ENCODE data around the gene INSYN2B. TPM values are rescaled to one million over a fixed set of nuclear protein-coding genes. Genes with fewer than 3 reads are reported as not detected.

The INSYN2B gene
- polyA plus RNA-seq, 4 donors, result 0.01 to 0.03 TPM; not detected in 2

DNA sequence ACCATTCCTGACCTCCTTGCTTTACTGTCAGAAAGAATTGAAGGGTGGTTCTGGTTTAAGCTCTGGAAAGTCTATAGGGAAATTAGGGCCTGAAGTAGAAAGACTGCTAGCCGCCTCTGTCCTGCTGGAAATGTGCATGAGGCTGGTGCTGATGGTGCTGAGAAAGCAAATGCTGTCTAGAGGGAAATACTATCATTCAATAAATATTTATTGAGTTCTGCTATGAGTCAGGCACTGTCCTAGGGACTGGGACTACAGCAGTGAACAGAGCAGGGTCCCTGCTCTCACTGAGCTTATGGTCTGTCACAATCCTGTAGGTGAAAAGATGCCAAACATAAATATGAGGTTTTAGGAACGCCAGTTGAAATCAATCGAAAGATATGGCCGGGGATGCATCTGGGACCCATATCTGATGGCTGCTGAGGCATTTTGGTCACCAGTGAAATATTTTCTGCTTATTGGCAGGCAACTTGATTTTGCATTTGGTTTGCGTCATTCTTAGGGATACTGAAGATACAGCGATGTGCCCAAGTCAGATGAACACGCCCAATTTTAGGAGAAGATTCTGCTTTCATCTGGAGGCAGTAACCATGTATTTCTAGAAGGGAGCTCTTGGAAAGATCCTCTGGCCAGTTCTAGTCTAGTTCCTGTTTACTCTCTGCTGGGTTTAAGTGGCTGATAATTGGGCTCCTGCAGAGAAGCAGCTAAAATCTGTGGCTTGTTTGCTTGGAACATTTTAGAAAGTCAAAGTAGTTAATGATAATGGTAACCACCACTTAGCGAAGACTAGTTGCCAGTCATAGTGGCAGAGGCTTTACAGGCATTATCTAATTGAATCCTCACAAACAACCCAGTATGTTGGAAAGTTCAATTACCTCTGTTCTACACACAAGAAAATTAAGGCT is 73.3 kb downstream of the INSYN2B start:
- no peak for DNase-seq
- no peak for FAIRE-seq
- H3K36me3 ChIP-seq (ENCODE audit: control insufficient read depth in 3 of 3, insufficient read depth in 2 of 3, low read depth in 1 of 3, low read length in 3 of 3), result no peaks in the 10 kb centered on the region
- no peak overlapping the region for H3K27ac ChIP-seq (ENCODE audit: low read depth in 1 of 3, low read length in 2 of 3)
- no peaks in the 10 kb centered on the region for H3K9me3 ChIP-seq (ENCODE audit: control insufficient read depth in 2 of 2, insufficient read depth in 1 of 2, low read depth in 1 of 2, low read length in 1 of 2)
- no peaks in the 10 kb centered on the region for H3K27me3 ChIP-seq (ENCODE audit: control insufficient read depth in 3 of 3, insufficient read depth in 3 of 3, low read length in 3 of 3)
- H3K4me1 ChIP-seq (ENCODE audit: control insufficient read depth in 3 of 3, insufficient read depth in 2 of 3, low read depth in 1 of 3, low read length in 2 of 3), result no peaks in the 10 kb centered on the region
- H3K4me3 ChIP-seq (ENCODE audit: low read depth in 1 of 3, low read length in 3 of 3), result no peak overlapping the region
- 70 to 78% (median 77%) methylated on average over 8 of the region's 8 CpGs for WGBS, 3 donors

DNA sequence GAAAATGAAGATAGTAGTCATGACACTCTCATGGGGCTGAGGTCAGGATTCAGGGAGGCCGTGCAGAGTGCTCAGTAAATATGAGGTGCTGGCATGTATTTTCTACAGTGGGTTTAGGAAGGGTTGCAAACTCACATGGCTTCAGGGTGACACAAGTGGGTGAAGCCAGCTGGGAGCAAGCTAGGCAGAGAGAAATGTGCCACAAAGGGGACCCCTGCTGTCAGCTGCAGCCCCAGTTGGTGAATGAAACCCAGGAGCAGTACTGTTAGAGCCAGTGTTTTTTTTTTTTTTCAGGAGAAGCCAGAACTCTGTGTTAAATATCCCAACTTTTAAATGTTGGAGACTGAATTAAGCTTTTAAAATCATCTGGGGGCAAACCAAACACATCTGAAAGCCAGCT is 75.3 kb downstream of the INSYN2B start:
- H3K27ac ChIP-seq (ENCODE audit: low read depth in 1 of 3, low read length in 2 of 3), result no peak overlapping the region
- DNase-seq, result no peak
- H3K9me3 ChIP-seq (ENCODE audit: control insufficient read depth in 2 of 2, insufficient read depth in 1 of 2, low read depth in 1 of 2, low read length in 1 of 2), result no peaks in the 10 kb centered on the region
- WGBS, 3 donors, result 33 to 81% (median 73%) methylated on average over 1 of the region's 1 CpG
- H3K27me3 ChIP-seq (ENCODE audit: control insufficient read depth in 3 of 3, insufficient read depth in 3 of 3, low read length in 3 of 3), result no peaks in the 10 kb centered on the region
- no peaks in the 10 kb centered on the region for H3K4me1 ChIP-seq (ENCODE audit: control insufficient read depth in 3 of 3, insufficient read depth in 2 of 3, low read depth in 1 of 3, low read length in 2 of 3)
- FAIRE-seq, result no peak
- H3K4me3 ChIP-seq (ENCODE audit: low read depth in 1 of 3, low read length in 3 of 3), result no peak overlapping the region
- H3K36me3 ChIP-seq (ENCODE audit: control insufficient read depth in 3 of 3, insufficient read depth in 2 of 3, low read depth in 1 of 3, low read length in 3 of 3), result no peaks in the 10 kb centered on the region

DNA sequence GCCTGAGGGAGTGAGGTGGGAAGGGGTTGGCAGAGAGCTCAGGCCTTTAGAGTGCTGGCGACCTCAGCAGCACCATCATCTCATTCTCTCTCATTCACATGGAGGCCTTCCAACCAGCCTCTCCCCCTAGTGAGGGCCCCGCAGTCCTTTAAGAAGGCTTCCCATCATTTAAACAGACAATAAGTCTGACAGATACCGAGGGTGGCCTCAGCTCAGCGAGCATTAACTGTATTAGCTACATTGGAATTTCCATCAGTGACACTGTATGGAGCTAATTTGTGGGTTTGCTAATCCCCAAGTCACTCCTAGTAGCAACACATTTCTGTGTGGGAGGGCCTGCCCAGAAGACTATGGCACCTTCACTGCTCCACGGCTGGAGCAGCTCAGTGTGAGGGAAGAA is 75.8 kb downstream of the INSYN2B start:
- FAIRE-seq (no peak), DNase-seq (no peak)
- 60 to 68% (median 66%) methylated on average over 5 of the region's 5 CpGs for WGBS, 3 donors
- no peaks in the 10 kb centered on the region for H3K36me3 ChIP-seq (ENCODE audit: control insufficient read depth in 3 of 3, insufficient read depth in 2 of 3, low read depth in 1 of 3, low read length in 3 of 3)
- no peaks in the 10 kb centered on the region for H3K4me1 ChIP-seq (ENCODE audit: control insufficient read depth in 3 of 3, insufficient read depth in 2 of 3, low read depth in 1 of 3, low read length in 2 of 3)
- H3K4me3 ChIP-seq (ENCODE audit: low read depth in 1 of 3, low read length in 3 of 3), result no peak overlapping the region
- H3K27me3 ChIP-seq (ENCODE audit: control insufficient read depth in 3 of 3, insufficient read depth in 3 of 3, low read length in 3 of 3), result no peaks in the 10 kb centered on the region
- H3K9me3 ChIP-seq (ENCODE audit: control insufficient read depth in 2 of 2, insufficient read depth in 1 of 2, low read depth in 1 of 2, low read length in 1 of 2), result no peaks in the 10 kb centered on the region
- no peak overlapping the region for H3K27ac ChIP-seq (ENCODE audit: low read depth in 1 of 3, low read length in 2 of 3)

DNA sequence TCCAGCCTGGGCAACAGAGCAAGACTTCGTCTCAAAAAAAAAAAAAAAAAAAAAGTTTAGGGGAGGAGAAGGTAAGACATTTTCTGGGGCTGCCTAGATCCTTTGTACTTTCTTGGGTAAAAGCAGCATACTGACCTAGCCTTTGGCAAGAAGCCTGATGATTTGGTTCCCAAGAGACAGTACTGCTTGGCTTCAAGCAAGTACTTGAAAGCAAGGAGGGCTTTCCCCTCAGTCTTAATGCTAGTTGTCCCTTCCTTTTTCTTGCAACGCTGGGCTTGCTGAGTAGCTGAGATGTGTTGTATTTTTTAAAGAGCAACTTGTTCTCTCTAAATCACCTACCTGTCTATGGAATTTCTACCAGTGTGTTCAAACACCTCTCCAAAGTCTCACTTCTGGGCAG is 76.2 kb downstream of the INSYN2B start:
- Histone ChIP-seq H3K9me3 (ENCODE audit: control insufficient read depth in 2 of 2, insufficient read depth in 1 of 2, low read depth in 1 of 2, low read length in 1 of 2) (no peaks in the 10 kb centered on the region), H3K4me3 (ENCODE audit: low read depth in 1 of 3, low read length in 3 of 3) (no peak overlapping the region), H3K36me3 (ENCODE audit: control insufficient read depth in 3 of 3, insufficient read depth in 2 of 3, low read depth in 1 of 3, low read length in 3 of 3) (no peaks in the 10 kb centered on the region), H3K27me3 (ENCODE audit: control insufficient read depth in 3 of 3, insufficient read depth in 3 of 3, low read length in 3 of 3) (no peaks in the 10 kb centered on the region), H3K27ac (ENCODE audit: low read depth in 1 of 3, low read length in 2 of 3) (no peak overlapping the region), H3K4me1 (ENCODE audit: control insufficient read depth in 3 of 3, insufficient read depth in 2 of 3, low read depth in 1 of 3, low read length in 2 of 3) (no peaks in the 10 kb centered on the region)
- 63 to 73% (median 73%) methylated on average over 2 of the region's 2 CpGs for WGBS, 3 donors
- FAIRE-seq, result no peak
- no peak for DNase-seq

DNA sequence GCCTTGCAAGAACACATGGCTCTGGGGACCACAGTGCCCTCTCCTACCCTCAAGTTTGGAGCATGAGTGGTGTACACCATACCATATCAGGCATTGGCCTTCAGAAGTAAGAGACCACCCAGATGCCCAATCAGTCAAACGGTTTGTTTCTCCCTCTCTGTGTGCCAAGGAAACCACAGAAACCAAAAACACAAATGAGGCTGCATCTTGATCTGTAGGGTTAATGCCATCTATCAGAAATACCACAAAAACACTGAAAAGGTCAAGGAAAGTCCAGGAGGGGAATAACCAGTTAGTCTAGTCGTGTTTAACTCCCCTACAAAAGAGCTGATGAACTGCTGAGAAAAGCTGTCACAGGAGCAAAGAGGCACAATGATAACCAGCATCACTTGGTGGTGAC is 78.4 kb downstream of the INSYN2B start:
- Histone ChIP-seq H3K27me3 (ENCODE audit: control insufficient read depth in 3 of 3, insufficient read depth in 3 of 3, low read length in 3 of 3) (no peaks in the 10 kb centered on the region), H3K4me1 (ENCODE audit: control insufficient read depth in 3 of 3, insufficient read depth in 2 of 3, low read depth in 1 of 3, low read length in 2 of 3) (no peaks in the 10 kb centered on the region), H3K9me3 (ENCODE audit: control insufficient read depth in 2 of 2, insufficient read depth in 1 of 2, low read depth in 1 of 2, low read length in 1 of 2) (no peaks in the 10 kb centered on the region), H3K27ac (ENCODE audit: low read depth in 1 of 3, low read length in 2 of 3) (no peak overlapping the region), H3K36me3 (ENCODE audit: control insufficient read depth in 3 of 3, insufficient read depth in 2 of 3, low read depth in 1 of 3, low read length in 3 of 3) (no peaks in the 10 kb centered on the region), H3K4me3 (ENCODE audit: low read depth in 1 of 3, low read length in 3 of 3) (no peak overlapping the region)
- no peak for FAIRE-seq
- 16 to 46% (median 25%) methylated on average over 2 of the region's 2 CpGs for WGBS, 3 donors
- no peak for DNase-seq

DNA sequence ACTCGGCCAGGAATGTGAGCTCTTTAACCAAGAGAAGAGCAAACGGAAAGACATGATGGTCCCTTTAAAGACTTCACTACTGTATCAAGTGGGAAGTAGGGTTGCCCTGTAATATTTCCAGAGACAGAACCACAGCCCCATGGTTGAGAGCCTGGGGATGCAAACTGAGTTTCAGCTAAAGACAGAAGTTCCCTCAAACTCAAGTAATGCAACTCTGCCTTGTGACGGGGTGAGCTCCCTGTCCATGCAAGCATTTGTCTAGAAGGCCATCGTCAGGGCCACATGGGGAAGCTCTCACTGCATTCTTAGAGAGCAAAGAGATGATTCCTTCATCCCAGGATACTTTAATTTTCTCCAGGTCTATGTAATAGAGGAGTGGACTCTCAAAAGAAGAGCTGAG is 82.8 kb downstream of the INSYN2B start:
- FAIRE-seq (no peak), DNase-seq (no peak)
- no peak overlapping the region for H3K27ac ChIP-seq (ENCODE audit: low read depth in 1 of 3, low read length in 2 of 3)
- no peak overlapping the region for H3K4me3 ChIP-seq (ENCODE audit: low read depth in 1 of 3, low read length in 3 of 3)
- H3K9me3 ChIP-seq (ENCODE audit: control insufficient read depth in 2 of 2, insufficient read depth in 1 of 2, low read depth in 1 of 2, low read length in 1 of 2), result no peaks in the 10 kb centered on the region
- no peaks in the 10 kb centered on the region for H3K4me1 ChIP-seq (ENCODE audit: control insufficient read depth in 3 of 3, insufficient read depth in 2 of 3, low read depth in 1 of 3, low read length in 2 of 3)
- no peaks in the 10 kb centered on the region for H3K27me3 ChIP-seq (ENCODE audit: control insufficient read depth in 3 of 3, insufficient read depth in 3 of 3, low read length in 3 of 3)
- 85 to 92% (median 86%) methylated on average over 4 of the region's 4 CpGs for WGBS, 3 donors
- H3K36me3 ChIP-seq (ENCODE audit: control insufficient read depth in 3 of 3, insufficient read depth in 2 of 3, low read depth in 1 of 3, low read length in 3 of 3), result no peaks in the 10 kb centered on the region

DNA sequence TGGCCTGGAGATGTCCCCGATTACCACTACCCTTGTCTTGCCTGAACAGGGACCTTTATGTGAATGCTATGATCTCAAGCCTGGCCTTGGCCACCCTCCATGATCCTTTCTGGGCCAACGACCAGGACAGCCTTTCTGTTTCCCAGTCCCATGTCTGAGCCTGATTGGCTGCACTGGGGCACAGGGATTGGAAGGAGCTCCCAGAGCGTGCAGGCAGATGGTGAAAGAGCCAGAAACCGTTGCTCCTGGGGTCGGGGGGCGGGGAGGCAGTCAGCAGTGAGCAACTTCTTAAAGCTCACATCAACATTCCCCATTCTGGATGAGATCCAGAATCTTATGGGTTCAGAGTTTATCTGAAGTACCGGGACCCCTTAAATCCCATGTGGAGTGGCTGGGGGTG is 84.4 kb downstream of the INSYN2B start:
- no peak overlapping the region for H3K27ac ChIP-seq (ENCODE audit: low read depth in 1 of 3, low read length in 2 of 3)
- H3K4me1 ChIP-seq (ENCODE audit: control insufficient read depth in 3 of 3, insufficient read depth in 2 of 3, low read depth in 1 of 3, low read length in 2 of 3), result no peaks in the 10 kb centered on the region
- H3K9me3 ChIP-seq (ENCODE audit: control insufficient read depth in 2 of 2, insufficient read depth in 1 of 2, low read depth in 1 of 2, low read length in 1 of 2), result no peaks in the 10 kb centered on the region
- DNase-seq (no peak), FAIRE-seq (no peak)
- H3K27me3 ChIP-seq (ENCODE audit: control insufficient read depth in 3 of 3, insufficient read depth in 3 of 3, low read length in 3 of 3), result no peaks in the 10 kb centered on the region
- H3K36me3 ChIP-seq (ENCODE audit: control insufficient read depth in 3 of 3, insufficient read depth in 2 of 3, low read depth in 1 of 3, low read length in 3 of 3), result no peaks in the 10 kb centered on the region
- WGBS, 3 donors, result 59 to 68% (median 65%) methylated on average over 7 of the region's 7 CpGs
- H3K4me3 ChIP-seq (ENCODE audit: low read depth in 1 of 3, low read length in 3 of 3), result no peak overlapping the region

DNA sequence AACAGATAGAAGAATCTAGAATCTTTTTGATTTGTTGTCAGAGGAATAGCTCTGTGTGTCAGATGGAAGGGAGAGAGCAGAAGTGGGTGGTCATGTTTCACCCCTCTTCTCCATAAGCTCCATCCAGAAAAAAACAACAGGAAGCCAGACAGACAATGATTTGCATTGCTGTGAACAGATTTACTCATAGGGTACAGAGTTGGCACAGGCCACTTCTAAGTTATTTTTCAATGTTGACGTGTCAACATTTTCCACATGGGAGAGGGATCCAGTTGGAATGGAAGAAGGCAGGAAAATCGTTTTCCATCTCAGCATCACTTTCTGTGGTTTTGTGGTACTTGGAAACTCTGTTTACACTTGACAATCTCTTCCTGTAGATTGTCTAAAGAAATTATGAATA is 86.7 kb downstream of the INSYN2B start:
- Histone ChIP-seq H3K27ac (ENCODE audit: low read depth in 1 of 3, low read length in 2 of 3) (no peak overlapping the region), H3K27me3 (ENCODE audit: control insufficient read depth in 3 of 3, insufficient read depth in 3 of 3, low read length in 3 of 3) (no peaks in the 10 kb centered on the region), H3K4me3 (ENCODE audit: low read depth in 1 of 3, low read length in 3 of 3) (no peak overlapping the region), H3K36me3 (ENCODE audit: control insufficient read depth in 3 of 3, insufficient read depth in 2 of 3, low read depth in 1 of 3, low read length in 3 of 3) (no peaks in the 10 kb centered on the region), H3K9me3 (ENCODE audit: control insufficient read depth in 2 of 2, insufficient read depth in 1 of 2, low read depth in 1 of 2, low read length in 1 of 2) (no peaks in the 10 kb centered on the region), H3K4me1 (ENCODE audit: control insufficient read depth in 3 of 3, insufficient read depth in 2 of 3, low read depth in 1 of 3, low read length in 2 of 3) (no peaks in the 10 kb centered on the region)
- FAIRE-seq, result no peak
- no peak for DNase-seq
- 51 to 64% (median 56%) methylated on average over 2 of the region's 2 CpGs for WGBS, 3 donors

DNA sequence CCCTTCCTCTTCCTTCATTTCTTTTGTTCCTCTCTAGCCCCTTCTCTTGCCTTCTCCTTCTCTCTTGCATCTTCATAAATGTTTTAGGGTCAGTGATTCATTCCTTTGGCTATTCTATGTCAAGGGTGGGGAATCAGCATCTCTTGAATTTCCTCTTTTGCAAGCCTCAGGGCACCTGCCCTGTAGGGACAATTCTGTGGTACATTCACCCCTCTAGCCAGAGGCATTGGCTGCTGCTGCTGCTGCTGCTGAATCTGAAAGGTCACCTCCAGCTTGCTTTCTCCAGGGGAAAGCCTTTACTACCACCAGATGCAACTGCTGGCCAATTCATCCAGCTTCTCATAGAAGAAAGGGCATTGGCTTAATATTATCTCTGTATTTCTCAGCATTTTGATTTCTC is 87.3 kb downstream of the INSYN2B start:
- H3K4me3 ChIP-seq (ENCODE audit: low read depth in 1 of 3, low read length in 3 of 3), result no peak overlapping the region
- DNase-seq (no peak), FAIRE-seq (no peak)
- H3K4me1 ChIP-seq (ENCODE audit: control insufficient read depth in 3 of 3, insufficient read depth in 2 of 3, low read depth in 1 of 3, low read length in 2 of 3), result no peaks in the 10 kb centered on the region
- no peaks in the 10 kb centered on the region for H3K36me3 ChIP-seq (ENCODE audit: control insufficient read depth in 3 of 3, insufficient read depth in 2 of 3, low read depth in 1 of 3, low read length in 3 of 3)
- H3K27ac ChIP-seq (ENCODE audit: low read depth in 1 of 3, low read length in 2 of 3), result no peak overlapping the region
- no peaks in the 10 kb centered on the region for H3K9me3 ChIP-seq (ENCODE audit: control insufficient read depth in 2 of 2, insufficient read depth in 1 of 2, low read depth in 1 of 2, low read length in 1 of 2)
- H3K27me3 ChIP-seq (ENCODE audit: control insufficient read depth in 3 of 3, insufficient read depth in 3 of 3, low read length in 3 of 3), result no peaks in the 10 kb centered on the region
